HG03060 (cell line): ENCODE data around the gene TM9SF4.
A peak's percentile ranks its signal among the peaks of the same experiment; 100 is the strongest.

Experiments used
- ATAC-seq: cut with Tn5 transposase; IDR thresholded peaks from one replicate; pipeline ENCODE4 v1.9.1; 2021; ENCODE audit warnings: low read depth, moderate number of reproducible peaks; ENCODE audit not compliant: unreplicated experiment

Gene TM9SF4

DNA sequence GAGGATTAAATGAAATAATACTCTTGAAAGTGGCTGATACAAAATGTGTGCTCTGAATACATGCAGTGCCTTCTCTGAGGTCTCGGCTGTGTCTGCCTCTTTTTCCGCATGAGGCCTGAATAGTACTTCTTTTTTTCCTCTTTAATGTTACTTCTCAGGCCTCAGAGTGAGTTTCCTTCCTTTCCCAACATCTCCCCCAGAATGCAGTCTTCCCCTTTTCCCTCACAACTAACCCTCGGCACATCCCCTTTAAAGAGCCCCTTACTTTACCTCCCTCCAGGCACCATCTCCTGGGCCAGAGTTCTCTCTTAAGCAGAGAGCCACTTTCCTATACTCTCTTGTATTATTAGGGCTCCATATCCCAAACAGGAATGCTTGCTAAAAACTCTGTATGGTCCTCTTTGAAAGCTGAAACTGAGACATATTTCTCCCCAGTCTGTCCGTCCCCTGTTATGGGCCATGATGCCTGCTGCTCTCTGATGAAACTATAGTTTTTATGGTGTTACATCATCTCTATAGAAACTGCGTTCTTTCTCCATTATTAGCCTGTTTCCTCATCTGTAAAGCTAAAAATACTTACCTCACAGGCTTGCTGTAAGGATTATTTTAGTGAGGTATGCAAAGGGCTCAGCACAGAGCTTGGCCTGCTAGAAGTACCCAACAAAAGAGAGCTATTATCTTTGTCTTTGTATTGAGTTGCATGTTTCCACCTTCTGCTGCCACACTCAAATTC, 95.8 kb downstream of the TM9SF4 start:
- ATAC-seq = no peak

DNA sequence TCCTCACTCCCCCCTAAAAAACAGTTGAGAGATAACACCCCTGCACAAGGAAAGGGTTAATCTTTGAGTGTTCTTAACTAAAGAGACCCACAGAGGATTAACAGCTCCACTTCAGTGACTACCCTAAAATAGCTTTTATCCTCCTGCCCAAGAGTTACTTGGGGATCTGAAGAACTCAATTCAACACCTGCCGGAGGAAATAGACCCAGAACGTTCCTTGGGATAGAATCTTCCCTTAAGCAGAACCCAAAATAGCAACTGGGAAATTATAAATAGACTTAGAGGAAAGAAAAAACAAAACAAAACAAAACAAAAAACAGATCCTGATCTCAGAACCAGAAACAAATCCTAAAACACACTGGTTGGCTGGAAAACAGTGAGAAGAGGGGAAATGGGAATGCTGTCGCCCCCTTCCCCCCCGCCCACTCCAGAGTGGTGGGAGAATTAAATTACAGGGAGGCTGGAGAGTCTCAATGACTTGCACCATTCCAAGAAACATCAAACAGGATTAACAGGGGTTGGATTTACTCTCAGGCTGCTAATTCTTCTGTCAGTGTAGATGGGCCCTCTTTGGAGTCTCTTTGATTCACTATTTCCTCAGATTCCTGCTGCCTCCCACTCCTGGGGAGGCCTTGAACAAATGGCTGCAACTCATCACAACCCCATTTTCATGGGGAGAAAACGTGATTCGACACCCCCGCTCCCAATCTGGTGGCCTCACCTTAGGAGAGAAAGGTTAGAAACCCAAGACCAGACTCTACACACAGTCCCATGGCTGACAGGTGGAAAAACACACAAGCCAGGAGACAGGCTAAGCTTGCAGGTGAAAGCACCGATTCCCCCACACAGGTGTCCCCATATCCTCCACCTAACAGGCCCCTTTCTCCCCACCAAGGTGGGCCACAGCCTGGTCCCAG, 96.6 kb downstream of the TM9SF4 start:
- no peak for ATAC-seq

DNA sequence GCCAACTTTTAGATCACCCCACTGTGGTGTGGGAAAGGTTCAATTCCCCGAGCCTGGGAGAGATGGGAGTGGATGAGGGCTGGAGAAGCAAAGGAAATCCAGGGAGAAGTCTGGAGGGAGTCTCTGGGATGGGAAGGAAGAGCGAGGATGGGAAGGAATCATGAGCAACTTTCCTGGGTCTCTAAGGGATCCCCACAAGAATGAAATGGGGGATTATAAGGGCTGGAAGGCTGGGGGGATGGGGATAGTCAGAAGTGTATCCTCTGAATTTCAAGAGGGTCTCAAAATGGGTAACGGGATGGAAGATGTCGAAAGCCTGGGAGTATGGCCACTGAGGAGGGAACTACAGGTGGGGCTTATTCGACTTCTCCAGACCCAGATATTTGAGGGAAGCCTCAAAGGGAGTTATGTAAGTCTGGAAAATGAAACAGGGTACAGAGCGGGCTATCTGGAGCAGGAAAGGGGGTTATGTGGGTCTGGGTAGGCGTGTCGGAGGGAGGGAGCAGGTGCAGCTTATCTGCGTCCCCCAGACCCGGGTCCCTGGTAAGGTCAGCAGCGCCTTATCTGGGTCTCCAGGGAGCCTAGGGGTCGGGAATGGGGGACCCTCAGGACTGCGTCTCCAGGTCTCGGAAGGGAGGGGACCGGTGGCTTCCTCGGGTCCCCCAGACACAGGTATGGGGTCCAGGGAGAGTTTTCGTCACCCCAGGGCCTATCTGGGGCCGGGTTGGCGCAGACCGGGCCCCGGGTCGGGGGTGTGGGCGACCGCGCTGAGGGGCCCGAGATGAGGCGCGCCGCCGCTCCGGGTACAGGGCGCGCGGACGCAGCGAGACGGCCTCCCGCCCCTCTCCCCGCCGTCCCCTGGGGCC, 97.5 kb downstream of the TM9SF4 start:
- no peak for ATAC-seq

DNA sequence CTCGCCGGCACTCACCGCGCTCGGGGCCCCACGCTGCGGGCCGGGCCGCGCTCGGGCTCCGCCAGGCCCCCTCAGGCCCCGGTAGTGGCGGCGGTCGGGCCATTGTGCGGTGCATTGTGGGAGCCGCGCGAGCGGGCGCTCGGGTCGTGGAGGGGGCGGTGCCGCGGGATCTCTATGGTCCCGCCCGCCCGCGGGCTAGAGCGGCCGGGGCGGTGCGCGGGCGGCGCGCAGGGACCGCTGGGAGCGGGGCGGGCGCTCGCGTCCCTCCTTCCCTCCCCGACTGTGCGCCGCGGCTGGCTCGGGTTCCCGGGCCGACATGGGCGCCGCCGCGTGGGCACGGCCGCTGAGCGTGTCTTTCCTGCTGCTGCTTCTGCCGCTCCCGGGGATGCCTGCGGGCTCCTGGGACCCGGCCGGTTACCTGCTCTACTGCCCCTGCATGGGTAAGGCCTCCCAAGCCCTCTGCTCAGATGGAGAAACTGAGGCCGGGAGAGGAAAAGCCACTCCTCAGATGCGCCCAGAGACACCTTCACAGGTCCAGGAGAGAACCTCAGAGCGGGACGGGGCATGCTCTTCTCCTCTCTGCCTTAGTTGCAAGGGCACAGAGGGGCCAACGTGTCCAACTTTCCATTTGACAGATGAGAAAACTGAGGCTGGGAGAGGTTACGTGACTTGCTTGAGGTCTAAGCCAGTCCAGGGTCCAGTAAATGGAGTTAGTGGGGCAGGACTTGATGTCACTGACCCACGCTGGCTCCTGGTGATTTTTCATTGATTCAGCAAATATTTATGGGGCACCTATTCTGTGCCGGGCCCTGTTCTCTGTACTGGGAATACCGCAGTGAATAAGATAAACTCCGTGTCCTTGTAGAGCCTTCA, 98.3 kb downstream of the TM9SF4 start, which contains the start of the genes PLAGL2 and POFUT1:
TSS of gene PLAGL2 (minus strand) at position 118 of the 873 bp plus-strand sequence. CDS start 5,565 bp downstream, outside the sequence.
TSS of gene POFUT1 (plus strand) at position 255 of the 873 bp plus-strand sequence. CDS start at position 317, 62 bp downstream.
- peak; percentile 41 for ATAC-seq

DNA sequence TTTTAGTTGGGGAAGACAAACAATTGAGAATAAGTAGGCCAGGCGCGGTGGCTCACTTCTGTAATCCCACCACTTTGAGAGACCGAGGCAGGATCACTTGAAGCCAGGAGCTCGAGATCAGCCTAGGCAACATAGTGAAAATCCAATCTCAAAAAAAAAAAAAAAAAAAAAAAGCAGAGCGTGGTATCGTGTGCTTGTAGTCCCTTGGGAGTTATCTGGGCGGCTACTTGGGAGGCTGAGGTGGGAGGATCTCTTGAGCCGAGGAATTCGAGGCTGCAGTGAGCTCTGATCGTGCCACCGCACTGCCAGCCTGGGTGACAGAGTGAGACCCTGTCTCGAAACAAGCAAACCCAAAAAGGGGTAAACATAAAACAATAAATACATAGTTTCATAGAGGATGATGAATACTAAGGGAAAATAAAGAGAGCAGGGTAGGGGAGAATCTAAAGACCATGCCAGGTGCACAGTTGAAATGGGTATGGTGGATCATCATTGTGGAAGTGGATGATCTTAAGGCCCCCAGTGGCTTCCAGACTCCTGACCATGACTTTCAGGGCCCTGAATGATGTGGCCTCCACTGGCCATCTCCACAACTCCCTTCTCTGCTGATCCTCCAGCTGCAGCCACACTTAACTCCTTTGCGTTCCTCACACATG, 99.1 kb downstream of the TM9SF4 start:
- no peak for ATAC-seq

DNA sequence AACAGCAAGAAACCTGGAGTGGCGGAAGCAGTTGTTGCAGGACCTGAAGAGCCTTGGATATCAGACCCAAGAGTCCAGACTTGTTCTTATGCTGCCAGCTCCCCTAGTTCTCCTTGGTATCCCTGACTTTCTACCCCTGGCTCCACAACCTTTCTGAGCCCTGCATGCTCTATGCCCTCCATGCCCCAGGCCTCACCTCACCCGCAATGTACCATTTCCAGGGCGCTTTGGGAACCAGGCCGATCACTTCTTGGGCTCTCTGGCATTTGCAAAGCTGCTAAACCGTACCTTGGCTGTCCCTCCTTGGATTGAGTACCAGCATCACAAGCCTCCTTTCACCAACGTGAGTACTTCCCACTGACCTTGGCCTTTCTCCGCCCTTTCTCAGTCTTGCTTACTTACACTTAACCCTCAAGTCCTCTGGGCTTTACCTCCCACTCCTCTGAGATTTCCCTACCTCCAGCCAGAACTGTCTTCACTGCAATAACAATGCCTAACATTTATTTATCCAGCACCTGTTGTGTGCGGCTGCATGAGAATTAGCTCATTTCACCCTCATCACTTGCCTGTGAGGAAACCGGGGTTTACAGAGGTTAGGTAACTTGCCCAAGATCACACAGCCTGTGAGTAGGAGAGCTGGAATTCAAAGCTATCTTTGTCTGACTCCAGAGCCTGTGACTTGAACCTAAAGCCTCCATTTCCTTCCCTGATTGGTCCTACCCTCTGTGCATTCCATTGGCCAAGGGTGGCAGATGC, 100.5 kb downstream of the TM9SF4 start:
- ATAC-seq = no peak

DNA sequence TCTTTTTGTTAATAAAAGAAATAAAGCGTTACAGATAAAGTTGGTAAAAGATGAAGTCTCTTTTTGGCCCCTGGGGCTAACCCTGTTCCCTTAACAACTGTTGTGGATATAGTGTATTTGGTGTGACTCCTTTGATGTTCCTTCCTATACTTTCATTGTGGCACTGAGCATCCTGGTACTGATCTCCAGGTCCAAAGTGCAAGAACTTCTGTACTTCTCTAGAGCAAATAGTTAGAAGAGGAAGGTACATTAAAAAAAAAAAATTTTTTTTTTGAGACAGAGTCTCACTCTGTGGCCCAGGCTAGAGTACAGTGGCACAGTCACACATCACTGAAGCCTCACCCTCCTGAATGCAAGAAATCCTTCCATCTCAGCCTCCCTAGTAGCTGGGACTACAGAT, 104.4 kb downstream of the TM9SF4 start:
- no peak for ATAC-seq

DNA sequence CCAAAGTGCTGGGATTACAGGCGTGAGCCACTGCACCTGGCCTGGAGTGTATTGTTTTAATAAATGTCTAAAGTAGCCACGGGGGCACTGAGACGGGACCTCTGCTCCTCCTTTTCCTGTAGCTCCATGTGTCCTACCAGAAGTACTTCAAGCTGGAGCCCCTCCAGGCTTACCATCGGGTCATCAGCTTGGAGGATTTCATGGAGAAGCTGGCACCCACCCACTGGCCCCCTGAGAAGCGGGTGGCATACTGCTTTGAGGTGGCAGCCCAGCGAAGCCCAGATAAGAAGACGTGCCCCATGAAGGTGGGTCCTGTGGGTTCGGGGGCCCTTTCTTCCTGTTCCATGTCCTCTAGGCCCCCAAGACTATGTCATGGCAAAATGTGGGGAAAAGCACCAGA, 105.6 kb downstream of the TM9SF4 start:
- ATAC-seq = no peak

DNA sequence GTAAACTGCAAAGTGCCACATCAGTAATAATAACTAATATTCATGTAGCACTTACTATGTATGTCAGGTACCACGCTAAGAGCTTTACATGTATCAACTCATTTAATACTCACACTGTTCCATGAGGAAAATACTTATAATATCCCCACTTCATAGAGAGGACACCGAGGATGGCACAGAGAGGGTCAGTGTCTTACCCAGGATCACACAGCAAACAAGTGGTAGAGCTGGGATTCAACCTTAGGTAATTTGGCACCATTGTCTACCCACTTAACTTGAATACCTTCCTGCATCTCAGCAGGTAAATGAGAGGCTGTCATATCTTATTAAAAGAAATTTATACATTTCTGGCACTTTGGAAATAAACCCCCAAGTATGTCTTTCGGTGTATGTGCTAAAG, 106.2 kb downstream of the TM9SF4 start:
- no peak for ATAC-seq

DNA sequence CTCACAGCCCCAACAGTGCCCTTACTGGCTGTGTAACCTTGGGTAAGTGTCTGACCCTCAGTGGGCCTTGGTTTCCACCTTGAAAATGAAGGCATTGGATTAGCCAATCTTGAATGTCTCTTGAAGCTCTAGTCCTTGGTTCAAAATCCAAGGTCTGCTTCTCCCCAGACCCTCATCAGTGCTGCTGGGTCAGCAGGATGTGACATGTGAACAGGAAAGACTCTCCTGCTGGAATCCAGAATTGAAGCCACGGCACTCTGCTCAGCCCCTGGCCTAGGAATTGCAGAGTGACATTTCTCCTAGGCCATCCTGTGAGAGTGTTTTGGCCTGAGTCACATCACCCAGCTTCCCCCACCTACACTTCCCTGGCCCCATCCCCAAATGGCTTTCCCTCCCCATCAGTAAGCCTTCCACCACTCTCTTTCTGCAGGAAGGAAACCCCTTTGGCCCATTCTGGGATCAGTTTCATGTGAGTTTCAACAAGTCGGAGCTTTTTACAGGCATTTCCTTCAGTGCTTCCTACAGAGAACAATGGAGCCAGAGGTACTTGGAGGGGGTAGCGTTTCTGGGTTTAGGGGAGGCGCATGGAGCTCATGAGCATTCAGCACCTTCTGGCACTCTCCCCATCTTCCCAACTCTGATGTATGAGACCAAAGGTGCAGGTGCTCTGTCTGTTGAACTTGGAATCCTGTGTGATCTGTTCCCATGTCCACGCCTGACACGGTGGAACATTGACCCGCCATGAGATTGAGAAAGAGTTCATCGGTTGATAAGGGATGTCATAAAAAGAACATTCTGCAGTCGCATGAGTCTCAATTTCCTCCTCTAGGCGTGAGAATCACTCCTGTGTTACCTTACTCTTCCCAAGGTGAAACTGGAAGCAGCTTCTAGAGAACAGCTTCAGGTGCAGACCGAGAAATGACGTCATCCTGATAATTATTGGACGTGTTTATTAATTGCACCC, 106.9 kb downstream of the TM9SF4 start:
- ATAC-seq = no peak
